IPS-18c (cell line): Measurements from ENCODE around the gene KIF6.

Source experiments
- H3K4me3 ChIP-seq: 2 replicates; pipeline ENCODE4 v1.7.0; 2013; ENCODE audit warnings: low read depth, mild to moderate bottlenecking, low read length, moderate library complexity; ENCODE audit not compliant: insufficient read depth
- H3K9me3 ChIP-seq: one replicate; pipeline ENCODE4 v1.6.1; 2013; ENCODE audit warnings: mild to moderate bottlenecking, low read length, moderate library complexity; ENCODE audit not compliant: control insufficient read depth, insufficient read depth

The KIF6 gene

DNA sequence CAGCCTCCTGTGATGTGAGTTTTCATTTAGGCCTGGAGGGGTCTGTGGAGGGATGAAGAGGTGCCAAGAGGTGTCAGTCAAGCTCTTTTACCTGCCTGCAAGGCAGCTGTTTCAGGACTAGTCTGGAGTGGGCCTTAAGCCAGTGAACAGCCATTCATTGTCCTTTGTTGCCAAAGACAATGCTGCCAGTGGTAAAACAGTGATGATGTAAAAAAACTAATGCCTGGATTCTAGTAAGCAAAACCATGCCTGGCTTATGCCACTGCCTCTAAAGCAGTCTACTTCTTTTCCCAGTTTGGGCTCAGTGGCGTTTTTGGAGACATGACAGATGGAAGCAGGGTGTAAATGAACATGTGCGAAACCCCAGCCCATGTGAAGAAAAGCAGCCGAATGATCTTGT, 309.2 kb downstream of the KIF6 start:
- no peak overlapping the region for H3K4me3 ChIP-seq
- H3K9me3 ChIP-seq, result no peaks in the 10 kb centered on the region

DNA sequence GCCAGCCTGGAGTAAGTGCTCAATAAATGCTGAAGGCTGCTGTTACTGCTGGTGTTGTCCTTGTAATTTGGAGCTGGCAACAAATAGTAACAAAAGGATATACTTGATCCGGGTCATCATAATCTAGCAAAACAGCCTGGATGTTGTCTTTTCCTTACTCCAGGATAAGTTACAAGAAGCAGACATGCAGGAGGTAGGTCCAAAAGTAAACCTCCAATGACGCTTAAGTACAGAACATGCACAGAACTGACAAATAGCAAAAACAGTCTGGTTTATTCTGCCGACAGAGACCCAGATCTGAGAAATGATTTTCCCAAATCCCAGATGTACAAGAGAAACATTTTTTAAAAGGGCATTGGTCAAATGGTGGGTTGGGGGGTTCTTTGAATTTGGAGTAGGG, 309.7 kb downstream of the KIF6 start:
- Histone ChIP-seq H3K4me3 (no peak overlapping the region), H3K9me3 (no peaks in the 10 kb centered on the region)

DNA sequence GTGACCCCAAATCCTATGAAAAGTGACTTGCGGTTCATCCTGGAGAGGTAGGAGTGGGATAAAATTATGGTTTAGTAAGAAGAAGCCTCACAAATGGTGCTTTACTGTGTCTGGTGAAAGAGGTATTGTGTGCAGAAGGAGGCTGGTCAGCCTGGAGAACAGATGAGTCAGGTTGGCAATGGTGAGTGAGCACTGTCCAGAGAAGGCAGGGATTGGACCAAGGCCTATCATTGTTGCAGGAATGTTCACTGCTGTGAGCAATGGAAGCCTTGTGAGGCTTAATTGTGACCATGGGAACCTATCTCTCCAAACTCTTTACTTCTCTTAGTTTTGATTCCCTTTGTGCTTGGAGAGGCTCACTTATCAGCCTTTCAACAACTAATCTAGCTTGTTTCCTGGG, 313.7 kb downstream of the KIF6 start:
- H3K9me3 ChIP-seq, result no peaks in the 10 kb centered on the region
- H3K4me3 ChIP-seq, result no peak overlapping the region

DNA sequence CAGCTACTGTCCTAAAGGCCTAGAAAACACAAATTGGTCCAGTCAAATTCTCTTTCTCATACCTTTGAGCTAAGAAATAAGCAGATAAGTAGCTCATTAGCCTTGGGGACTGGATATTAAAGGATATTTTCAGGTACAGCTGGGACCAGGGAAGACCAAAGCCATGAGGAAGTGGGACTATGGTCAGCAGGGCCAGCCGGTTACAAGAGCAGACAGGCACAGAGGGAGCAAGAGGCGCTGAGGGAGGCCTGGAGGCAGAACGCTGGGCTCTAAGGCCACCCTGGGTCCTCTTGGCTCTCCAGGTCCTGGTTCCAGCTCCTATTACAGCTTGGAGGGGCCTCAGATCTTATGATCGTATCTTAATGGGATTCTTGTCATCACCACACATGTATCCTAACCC, 314.2 kb downstream of the KIF6 start:
- Histone ChIP-seq H3K9me3 (no peaks in the 10 kb centered on the region), H3K4me3 (no peak overlapping the region)

DNA sequence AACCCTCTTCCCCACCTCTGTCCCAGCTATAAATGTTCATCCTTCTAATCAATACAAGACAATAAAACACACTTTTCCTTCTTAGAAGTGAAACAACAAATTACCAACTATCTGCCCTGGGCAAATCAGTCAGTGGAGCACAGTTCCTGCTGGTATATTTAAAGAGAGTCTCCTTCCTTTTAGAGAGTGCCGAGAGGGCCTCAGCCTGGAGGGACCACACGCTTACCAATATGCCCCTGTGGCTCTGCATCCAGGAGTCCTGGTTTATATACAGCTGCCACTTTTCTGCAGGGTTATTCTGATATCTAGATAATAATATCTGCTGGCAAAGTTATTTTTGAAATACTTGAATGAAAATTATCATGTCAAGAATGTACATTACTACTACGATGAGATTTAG, 315.3 kb downstream of the KIF6 start:
- no peaks in the 10 kb centered on the region for H3K9me3 ChIP-seq
- no peak overlapping the region for H3K4me3 ChIP-seq

DNA sequence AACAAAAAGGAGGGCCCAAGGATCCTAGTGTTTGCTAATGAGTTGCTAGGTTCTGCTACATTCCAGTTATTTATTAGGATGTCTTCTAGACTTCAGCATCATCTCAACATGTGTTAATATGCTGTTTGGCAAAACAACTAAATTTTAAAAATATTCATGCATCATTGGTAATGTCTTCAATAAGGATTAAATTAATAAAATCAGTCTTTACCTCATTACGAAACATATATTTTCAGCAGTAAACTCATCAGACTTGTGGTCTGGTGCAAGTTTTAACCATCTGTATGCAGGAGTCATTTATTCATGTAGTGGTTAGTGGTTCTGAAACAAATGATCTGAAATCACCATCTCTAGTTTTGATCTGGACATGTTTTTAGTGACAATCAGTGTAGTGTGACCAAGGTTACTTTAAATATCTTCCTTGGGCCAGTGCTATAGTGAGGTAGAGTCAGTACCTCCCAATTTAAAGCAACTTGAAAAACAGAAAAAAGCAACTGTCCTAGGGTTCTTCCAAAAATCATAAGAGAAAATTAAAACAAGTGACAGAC, 317.7 kb downstream of the KIF6 start:
- no peak overlapping the region for H3K4me3 ChIP-seq
- no peaks in the 10 kb centered on the region for H3K9me3 ChIP-seq

DNA sequence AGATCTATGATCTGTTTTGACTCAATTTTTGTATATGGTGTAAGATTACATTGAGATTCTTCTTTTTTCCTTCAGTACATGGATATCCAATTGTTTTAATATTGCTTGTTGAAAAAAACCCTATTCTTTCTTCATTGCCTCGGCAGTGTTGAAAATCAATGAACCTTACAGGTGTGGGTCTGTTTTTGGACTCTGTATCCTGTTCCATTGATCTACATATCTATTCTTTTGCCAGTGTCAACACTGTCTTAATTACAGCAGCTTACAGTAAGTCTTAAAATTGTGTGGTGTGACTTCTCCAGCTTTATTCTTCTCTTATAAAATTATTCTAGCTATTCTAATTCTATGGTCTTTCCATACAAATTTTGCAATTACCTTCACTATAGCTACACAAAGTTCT, 320.9 kb downstream of the KIF6 start:
- Histone ChIP-seq H3K4me3 (no peak overlapping the region), H3K9me3 (peaks cover 2% of the 10 kb centered on the region)

DNA sequence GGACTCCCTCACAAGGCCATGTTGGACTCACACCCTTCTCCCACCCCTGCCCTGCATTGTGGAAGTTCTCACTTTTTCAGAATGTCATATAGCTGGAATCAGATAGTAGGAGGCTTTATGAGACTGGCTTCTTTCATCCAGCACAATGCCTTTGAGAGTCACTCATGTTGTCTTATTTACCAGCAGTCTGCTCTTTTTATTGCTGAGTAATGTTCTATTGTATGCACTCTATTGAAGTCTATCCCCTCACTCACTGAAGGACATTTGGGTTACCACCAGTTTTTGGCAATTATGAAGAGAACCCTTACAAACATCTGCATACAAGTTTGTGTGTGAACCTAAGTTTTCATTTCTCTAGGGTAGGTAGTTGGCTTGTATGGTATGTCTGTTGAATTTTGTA, 321.9 kb downstream of the KIF6 start:
- no peak overlapping the region for H3K4me3 ChIP-seq
- H3K9me3 ChIP-seq, result peaks cover 2% of the 10 kb centered on the region

DNA sequence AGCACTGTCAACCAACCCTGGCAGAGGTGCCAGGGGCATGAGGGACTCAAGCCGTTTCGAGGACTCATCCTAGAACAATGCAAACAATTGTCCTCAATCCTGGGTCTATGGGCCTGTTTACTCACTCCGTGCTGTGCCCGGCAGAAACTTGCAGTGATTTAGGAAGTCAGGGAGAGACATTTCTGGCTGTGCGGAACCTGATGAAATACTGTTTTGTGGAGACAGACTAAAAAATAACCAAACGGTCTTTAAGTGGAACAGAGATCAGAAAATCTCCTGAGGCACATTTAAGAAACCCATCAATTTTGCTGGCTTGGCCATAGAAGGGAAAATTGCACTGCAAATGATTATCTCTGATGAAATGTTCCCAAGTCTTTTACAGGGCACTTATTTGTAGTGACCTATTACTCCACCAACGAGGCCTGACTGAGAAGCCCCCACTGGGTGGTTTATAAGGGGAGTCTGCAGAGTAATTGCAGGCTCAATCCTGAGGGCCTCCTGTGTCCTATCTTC, 322.9 kb downstream of the KIF6 start:
- Histone ChIP-seq H3K9me3 (peaks cover 2% of the 10 kb centered on the region), H3K4me3 (no peak overlapping the region)

DNA sequence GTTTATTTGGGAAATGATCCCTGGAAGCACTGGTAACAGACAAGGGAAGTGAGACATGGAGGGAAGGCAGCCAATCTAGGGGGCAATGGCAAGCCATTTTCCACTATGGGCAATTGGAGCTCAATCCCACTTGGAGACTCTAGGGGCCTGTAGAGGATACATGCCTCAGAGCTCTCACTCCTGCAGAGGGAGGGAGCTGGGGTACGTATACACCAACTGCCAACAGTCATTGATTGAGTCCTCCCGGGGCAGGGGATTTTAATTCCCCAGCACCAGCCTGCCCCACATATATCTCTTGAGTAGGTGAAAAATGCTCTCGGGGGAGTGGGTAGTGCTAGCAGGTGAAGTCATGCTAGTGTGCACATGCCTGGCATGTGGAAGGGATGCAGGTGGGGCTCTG, 323.8 kb downstream of the KIF6 start:
- H3K4me3 ChIP-seq, result no peak overlapping the region
- H3K9me3 ChIP-seq, result peaks cover 2% of the 10 kb centered on the region

DNA sequence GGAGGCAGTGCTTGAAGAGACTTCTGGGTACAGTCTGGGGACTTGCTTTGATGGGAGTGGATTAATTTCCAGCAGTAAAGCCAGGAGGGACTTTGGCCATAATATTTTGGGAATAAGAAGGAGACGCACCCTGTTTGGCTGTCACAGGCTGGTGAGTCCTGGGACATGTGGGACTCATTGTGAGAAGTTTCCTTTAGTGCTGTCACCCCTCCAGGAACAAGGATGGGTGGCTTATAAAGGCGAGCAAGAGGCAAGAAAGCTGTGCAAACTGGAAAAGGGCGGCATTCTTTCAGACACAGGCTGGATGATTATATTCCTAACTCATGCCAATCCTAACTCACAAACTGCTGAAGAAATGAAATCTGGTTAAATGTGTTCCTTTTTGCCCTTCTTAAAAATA, 325.2 kb downstream of the KIF6 start:
- peaks cover 2% of the 10 kb centered on the region for H3K9me3 ChIP-seq
- H3K4me3 ChIP-seq, result no peak overlapping the region

DNA sequence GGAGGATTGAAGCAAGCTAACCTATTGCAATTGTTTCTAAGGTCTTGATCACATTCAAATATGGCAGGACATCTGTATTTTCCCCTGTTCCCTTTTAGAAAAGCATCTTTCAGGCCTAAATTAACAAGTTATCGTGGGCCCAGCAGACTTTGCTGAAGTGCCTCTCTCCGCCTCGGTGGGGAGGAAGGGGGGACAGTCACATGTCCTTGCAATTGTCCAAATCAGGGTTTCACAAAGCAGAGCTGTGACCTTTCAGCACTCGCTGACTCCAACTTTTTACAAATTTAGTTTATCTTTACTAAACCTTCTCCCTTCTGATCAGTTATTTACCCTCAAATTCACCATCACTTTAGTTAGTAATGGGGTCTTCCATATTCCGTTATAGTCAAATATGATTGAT, 328.4 kb downstream of the KIF6 start:
- Histone ChIP-seq H3K9me3 (peaks cover 2% of the 10 kb centered on the region), H3K4me3 (no peak overlapping the region)

DNA sequence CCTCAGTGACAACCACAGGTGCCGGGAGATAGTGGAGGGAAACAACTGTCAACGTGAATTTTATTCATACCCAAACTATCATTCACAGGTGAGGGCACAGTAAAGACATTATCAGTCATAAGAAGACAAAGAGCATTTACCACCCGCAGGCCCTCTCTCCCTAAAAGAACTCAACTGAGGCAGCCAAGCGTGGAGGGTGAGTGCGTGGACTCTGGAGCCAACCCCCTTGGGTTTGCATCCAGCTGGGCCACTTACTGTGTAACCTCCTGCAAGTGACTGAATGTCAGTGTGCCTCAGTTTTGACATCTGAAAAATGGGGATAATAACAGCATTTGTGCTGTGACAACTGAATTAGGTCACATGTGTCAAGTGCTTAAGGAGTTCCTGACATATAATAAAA, 332.1 kb downstream of the KIF6 start:
- H3K9me3 ChIP-seq, result no peaks in the 10 kb centered on the region
- no peak overlapping the region for H3K4me3 ChIP-seq

DNA sequence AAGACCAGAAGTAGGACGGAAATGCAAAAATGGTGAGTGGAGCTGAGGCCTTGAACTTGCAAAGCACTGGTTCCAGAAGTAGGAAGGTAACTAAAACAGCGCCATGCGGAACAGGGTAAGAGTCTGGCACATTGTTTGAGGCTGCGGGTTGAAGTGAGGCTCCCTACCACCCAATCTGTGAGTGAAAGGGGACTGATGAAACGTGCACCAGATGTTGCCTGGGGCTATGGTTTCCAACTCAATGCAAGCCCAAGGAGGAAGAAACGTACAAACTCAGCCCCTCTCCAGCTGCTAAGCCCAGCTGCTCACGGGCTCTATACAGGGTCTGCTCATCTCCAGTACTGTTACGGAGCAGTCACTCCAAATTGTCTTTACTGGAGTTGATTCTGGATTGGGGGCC, 334.0 kb downstream of the KIF6 start:
- Histone ChIP-seq H3K4me3 (no peak overlapping the region), H3K9me3 (no peaks in the 10 kb centered on the region)

DNA sequence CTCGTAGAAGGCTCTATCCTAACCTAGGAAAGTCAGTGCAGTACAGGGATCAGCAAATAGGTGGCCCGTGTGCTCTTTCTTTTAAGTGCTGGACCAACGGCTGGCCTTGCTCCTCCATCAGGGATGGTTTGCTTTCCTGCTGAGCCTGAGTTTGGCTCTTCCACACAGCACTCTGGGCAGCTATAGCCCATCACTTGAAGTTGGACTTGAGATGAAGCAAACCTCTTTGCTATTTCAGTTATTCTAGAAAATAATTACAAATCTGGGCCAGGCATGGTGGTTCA, 335.8 kb downstream of the KIF6 start:
- no peaks in the 10 kb centered on the region for H3K9me3 ChIP-seq
- H3K4me3 ChIP-seq, result no peak overlapping the region

DNA sequence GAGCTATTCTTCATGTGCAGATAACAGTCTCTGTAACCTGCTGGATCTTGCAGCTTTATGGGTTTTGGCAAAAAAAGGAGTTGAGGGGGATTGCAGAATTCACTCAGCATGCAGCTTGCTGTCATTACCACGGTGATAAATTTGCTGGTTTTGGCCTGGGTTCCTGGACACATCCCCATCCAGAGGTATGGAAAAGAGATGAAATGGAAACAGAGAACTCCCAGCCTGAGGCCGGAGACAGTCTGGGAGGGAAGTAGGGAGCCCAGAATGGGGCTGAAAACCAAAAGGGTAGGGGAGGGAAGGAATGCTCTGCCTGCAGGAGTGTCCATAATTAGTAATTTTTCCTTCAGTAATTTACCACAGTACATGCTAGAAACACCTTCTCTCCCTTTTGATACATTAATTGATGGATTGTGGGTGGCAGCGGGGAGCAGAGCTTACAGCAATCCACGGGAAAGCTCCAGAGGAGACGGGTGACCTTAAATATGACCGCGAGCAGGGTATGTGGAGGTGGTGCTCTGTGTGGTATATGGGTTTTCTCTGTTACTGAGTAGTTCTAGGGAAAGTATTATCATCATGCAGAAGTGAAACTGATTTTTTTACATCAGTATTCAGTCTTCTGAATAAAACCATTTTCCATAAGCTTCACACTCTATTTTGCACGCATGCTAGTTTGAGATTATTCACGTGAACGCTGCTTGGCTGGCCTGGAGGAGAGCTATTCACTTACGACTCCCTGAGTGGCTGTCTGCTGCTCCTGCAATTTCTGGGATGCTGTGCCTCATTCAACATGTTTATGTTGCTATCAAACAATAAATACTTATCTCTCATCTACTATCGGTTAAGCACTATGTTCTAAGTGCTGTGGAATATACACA, 336.4 kb downstream of the KIF6 start:
- no peak overlapping the region for H3K4me3 ChIP-seq

DNA sequence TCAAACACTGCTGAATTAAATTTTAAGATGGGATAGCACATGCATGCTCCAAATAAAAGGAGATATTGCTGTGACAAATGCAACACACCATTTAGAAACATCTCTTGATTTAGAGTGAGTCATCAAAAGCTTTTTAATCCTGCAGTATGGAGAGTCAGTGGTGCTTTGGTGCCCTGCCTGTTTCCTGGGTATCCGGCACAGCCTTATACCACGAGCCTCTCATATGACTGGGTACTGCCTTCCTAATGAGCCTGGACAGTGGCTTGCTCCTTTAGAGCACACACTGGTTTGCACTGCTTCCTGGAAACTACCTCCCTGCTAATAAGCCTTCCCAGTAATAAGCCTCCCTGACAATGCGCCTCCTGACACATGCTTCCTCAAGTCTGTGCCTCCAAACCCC, 337.4 kb downstream of the KIF6 start:
- no peak overlapping the region for H3K4me3 ChIP-seq

More for the DNA sequence above, 336.4 kb downstream of the KIF6 start:
- H3K9me3 ChIP-seq, result no peaks in the 10 kb centered on the region

DNA sequence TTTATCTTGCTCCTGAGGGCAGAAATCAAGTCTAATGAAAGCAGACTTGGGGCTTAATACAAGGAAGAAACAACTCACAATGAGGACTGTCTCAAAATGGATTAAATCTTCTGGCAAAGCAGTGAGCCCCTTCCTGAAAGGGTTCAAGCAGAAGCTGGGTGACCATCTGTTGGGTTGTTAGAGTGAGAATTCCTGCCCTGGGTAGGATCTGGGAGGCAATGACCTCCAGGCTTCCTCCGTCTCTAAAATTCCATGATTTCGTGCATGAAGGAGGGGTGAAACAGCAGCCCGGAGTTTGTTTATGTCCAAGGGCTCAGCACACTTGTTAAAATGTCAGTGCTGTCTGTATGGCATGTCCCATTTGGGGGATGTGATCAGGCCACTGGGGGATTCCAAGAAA, 338.7 kb downstream of the KIF6 start:
- H3K9me3 ChIP-seq, result no peaks in the 10 kb centered on the region
- H3K4me3 ChIP-seq, result no peak overlapping the region

More for the DNA sequence above, 337.4 kb downstream of the KIF6 start:
- no peaks in the 10 kb centered on the region for H3K9me3 ChIP-seq
